CD14-positive monocyte (primary cell): ENCODE data around the gene CLEC4D. TPM values are rescaled to one million over a fixed set of nuclear protein-coding genes. Genes with fewer than 3 reads are reported as not detected.
A peak's percentile ranks its signal among the peaks of the same experiment; 100 is the strongest.

ENCODE experiments used
- DNase-seq, 3 donors: peaks; one replicate each; pipeline ENCODE4 v3.0.0-alpha.2; 2011 to 2022
- H2AFZ ChIP-seq: 2 replicates; pipeline ENCODE4 v1.6.0; 2012; ENCODE audit warnings: mild to moderate bottlenecking, low read depth, low read length, inconsistent platforms; ENCODE audit not compliant: insufficient read depth, poor library complexity, severe bottlenecking
- H3K27ac ChIP-seq, 2 donors: 1 replicate in 1 of 2; 2 replicates in 1 of 2; pipeline ENCODE4 v1.5.1; 2012 to 2013; ENCODE audit warnings: low read length in 2 of 2, control low read depth in 1 of 2, inconsistent platforms in 1 of 2, low read depth in 1 of 2, mild to moderate bottlenecking in 1 of 2
- H3K27me3 ChIP-seq, 2 donors: one replicate each; pipeline versions ENCODE4 v1.6.0 to v1.6.1; 2011 to 2013; ENCODE audit warnings: low read length in 2 of 2; ENCODE audit not compliant: control insufficient read depth in 2 of 2, insufficient read depth in 2 of 2
- H3K36me3 ChIP-seq, 2 donors: replicated peaks in 1 of 2; 1 replicate in 1 of 2; 2 replicates in 1 of 2; pipeline versions ENCODE4 v1.5.1 to v1.6.1; 2012 to 2013; ENCODE audit warnings: low read length in 2 of 2, control low read depth in 1 of 2, inconsistent platforms in 1 of 2, mild to moderate bottlenecking in 1 of 2; ENCODE audit not compliant: insufficient read depth in 2 of 2, control insufficient read depth in 1 of 2
- H3K4me1 ChIP-seq, 2 donors: 1 replicate in 1 of 2; 2 replicates in 1 of 2; pipeline versions ENCODE4 v1.5.1 to v1.6.1; 2012 to 2013; ENCODE audit warnings: low read length in 2 of 2, control low read depth in 1 of 2, inconsistent platforms in 1 of 2, mild to moderate bottlenecking in 1 of 2, moderate library complexity in 1 of 2; ENCODE audit not compliant: insufficient read depth in 2 of 2, control insufficient read depth in 1 of 2
- H3K4me2 ChIP-seq: replicated peaks from 2 replicates; pipeline ENCODE3; 2012; ENCODE audit warnings: low read length, moderate library complexity, mild to moderate bottlenecking; ENCODE audit not compliant: poor library complexity, severe bottlenecking; ENCODE audit errors: extremely low read depth
- H3K4me3 ChIP-seq, 3 experiments: fragments of 200-600 bp in 1 of 3; sonication (generic) in 1 of 3; replicated peaks in 1 of 3; 1 replicate in 2 of 3; 2 replicates in 1 of 3; pipeline ENCODE4 v1.5.1; 2011 to 2013; ENCODE audit warnings: low read length in 3 of 3, mild to moderate bottlenecking in 3 of 3, control low read depth in 2 of 3, low read depth in 2 of 3, inconsistent platforms in 1 of 3, moderate library complexity in 1 of 3
- H3K79me2 ChIP-seq: 2 replicates; pipeline ENCODE4 v1.6.0; 2012; ENCODE audit warnings: mild to moderate bottlenecking, control low read depth, inconsistent platforms, low read length, moderate library complexity; ENCODE audit not compliant: insufficient read depth
- H3K9ac ChIP-seq: 2 replicates; pipeline ENCODE4 v1.6.0; 2017; ENCODE audit warnings: low read length, mild to moderate bottlenecking; ENCODE audit not compliant: insufficient read depth, poor library complexity, severe bottlenecking
- H3K9me3 ChIP-seq, 2 donors: replicated peaks in 1 of 2; 1 replicate in 1 of 2; 2 replicates in 1 of 2; pipeline versions ENCODE4 v1.5.1 to v1.6.1; 2012 to 2013; ENCODE audit warnings: low read length in 2 of 2, control low read depth in 1 of 2; ENCODE audit not compliant: control insufficient read depth in 1 of 2, insufficient read depth in 1 of 2
- H4K20me1 ChIP-seq: 2 replicates; pipeline ENCODE4 v1.6.0; 2012; ENCODE audit warnings: mild to moderate bottlenecking, low read length, control low read depth, moderate library complexity; ENCODE audit not compliant: insufficient read depth
- H3K27ac Mint-ChIP-seq, 7 donors: one replicate each; pipeline ENCODE4 v1.8.0; 2020; ENCODE audit warnings: mild to moderate bottlenecking in 7 of 7, mixed read lengths in 7 of 7, moderate library complexity in 6 of 7, inconsistent platforms in 2 of 7
- H3K27me3 Mint-ChIP-seq, 3 donors: one replicate each; pipeline ENCODE4 v1.8.0; 2021 to 2022; ENCODE audit warnings: low read depth in 3 of 3, mild to moderate bottlenecking in 3 of 3, mixed read lengths in 3 of 3, moderate library complexity in 3 of 3, inconsistent platforms in 1 of 3
- H3K36me3 Mint-ChIP-seq, 2 donors: one replicate each; pipeline ENCODE4 v1.8.0; 2020; ENCODE audit warnings: mixed read lengths in 2 of 2, inconsistent platforms in 1 of 2, mild to moderate bottlenecking in 1 of 2
- H3K4me1 Mint-ChIP-seq: one replicate; pipeline ENCODE4 v1.8.0; 2020; ENCODE audit warnings: mild to moderate bottlenecking, mixed read lengths
- H3K4me3 Mint-ChIP-seq, 2 donors: one replicate each; pipeline ENCODE4 v1.8.0; 2020; ENCODE audit warnings: mild to moderate bottlenecking in 2 of 2, mixed read lengths in 2 of 2, moderate library complexity in 1 of 2
- H3K9me3 Mint-ChIP-seq, 7 donors: one replicate each; pipeline ENCODE4 v1.8.0; 2020 to 2022; ENCODE audit warnings: mixed read lengths in 7 of 7, mild to moderate bottlenecking in 6 of 7, moderate library complexity in 6 of 7, inconsistent platforms in 2 of 7
- CTCF ChIP-seq: fragments of 200-600 bp; IDR thresholded peaks from one replicate; pipeline ENCODE4 v1.8.0; 2022; ENCODE audit warnings: antibody characterized with exemption, mild to moderate bottlenecking
- WGBS: methylation state at CpG from one replicate; pipeline ENCODE4 v1.1.5; 2013; ENCODE audit warnings: missing lambda C conversion rate; ENCODE audit not compliant: insufficient coverage; 5-methylcytosine and 5-hydroxymethylcytosine counted together
- intact Hi-C, 2 donors: fragments of 100-400 bp; cut with micrococcal nuclease; formaldehyde crosslinking; loops; one replicate each; pipeline versions ENCODE4 v1.15.0 to v1.15.1; 2023
- polyA plus RNA-seq, 3 donors: library from polyadenylated mRNA; depleted of rRNA in 1 of 3; unstranded in 2 of 3; stranded (reverse) in 1 of 3; fragments of 300-500 nt in 2 of 3; fragments of >200 nt in 1 of 3; fragmentation: Illumina TruSeq in 2 of 3; gene quantifications; 1 replicate in 2 of 3; 2 replicates in 1 of 3; pipeline ENCODE4 v1.2.3, GENCODE V29; 2012 to 2021

The CLEC4D gene
- polyA plus RNA-seq, 3 donors: 15.6 to 56.2 (median 35.4) TPM

- Mint-ChIP-seq H3K36me3 (peaks cover 32 to 40% of the 10 kb centered on the region in 2 donors), H3K4me1 (peaks cover 48% of the 10 kb centered on the region), H3K9me3 (peaks cover 0 to 3% (median under 1%) of the 10 kb centered on the region in 7 donors), H3K27ac (peak overlapping the region in 5 of 7 donors; percentile 40 to 89 (median 60)), H3K4me3 (peak overlapping the region in 1 of 2 donors; percentile 28), H3K27me3 (peaks cover 0 to 1% (median 0%) of the 10 kb centered on the region in 3 donors)
- no peak for TF ChIP-seq CTCF
- Histone ChIP-seq H3K9me3 (no peaks in the 10 kb centered on the region), H3K79me2 (peaks cover 22% of the 10 kb centered on the region), H3K27me3 (no peaks in the 10 kb centered on the region), H2AFZ (no peak overlapping the region), H4K20me1 (no peaks in the 10 kb centered on the region), H3K36me3 (peaks cover 24 to 31% of the 10 kb centered on the region in 2 donors), H3K9ac (no peak overlapping the region), H3K27ac (peak overlapping the region in 1 of 2 donors; percentile 75), H3K4me1 (peaks cover 34 to 57% of the 10 kb centered on the region in 2 donors), H3K4me3 (peak overlapping the region in 1 of 3 experiments; percentile 59), H3K4me2 (peak overlapping the region; percentile 48)
- peak; percentile 12 to 52 (median 41) for DNase-seq
- intact Hi-C loops: no loop called here
- no CpG with 5 or more reads among the region's 2 CpGs for WGBS
Measured at GRCh38 chr12:8517971-8518370, 4.7 kb downstream of the CLEC4D start.

- Histone ChIP-seq H3K4me2 (peak overlapping the region; percentile 48), H3K4me3 (peak overlapping the region in 1 of 3 experiments; percentile 59), H3K27me3 (no peaks in the 10 kb centered on the region), H2AFZ (peak overlapping the region; percentile 7), H3K79me2 (peaks cover 14% of the 10 kb centered on the region), H3K9me3 (no peaks in the 10 kb centered on the region), H3K4me1 (peaks cover 33 to 55% of the 10 kb centered on the region in 2 donors), H3K9ac (no peak overlapping the region), H3K27ac (peak overlapping the region; percentile 61 to 75), H4K20me1 (no peaks in the 10 kb centered on the region), H3K36me3 (peaks cover 24 to 42% of the 10 kb centered on the region in 2 donors)
- Mint-ChIP-seq H3K36me3 (peaks cover 44 to 52% of the 10 kb centered on the region in 2 donors), H3K9me3 (peaks cover 0 to 14% (median 5%) of the 10 kb centered on the region in 7 donors), H3K27ac (peak overlapping the region; percentile 64 to 91 (median 88)), H3K4me1 (peaks cover 43% of the 10 kb centered on the region), H3K27me3 (peaks cover 0 to 1% (median 0%) of the 10 kb centered on the region in 3 donors), H3K4me3 (peak overlapping the region; percentile 24 to 67)
- WGBS: 67% methylated on average over 3 of the region's 4 CpGs
- intact Hi-C loops: no loop called here
- DNase-seq: peak in 2 of 3 donors; percentile 53 to 71
- TF ChIP-seq CTCF: no peak
Measured at GRCh38 chr12:8519171-8519570, 5.9 kb downstream of the CLEC4D start.
